ENCODE measurements around the gene SIDT1. TPM values are rescaled to one million over a fixed set of nuclear protein-coding genes. Genes with fewer than 3 reads are reported as not detected.

Gene SIDT1
- 0.09 TPM in 1 of 2 replicates, not detected in the other for total RNA-seq

GRCh38 chr3:113531826-113532697 is at the start of gene SIDT1:
SIDT1 (plus strand) TSS chr3:113532555; CDS start chr3:113533022, 467 bp downstream.

Other genes with a start within 250 kb of the SIDT1 start
- gene CFAP44, start 91.1 kb upstream of the SIDT1 start, total RNA-seq: 0.43 and 2.9 TPM in 2 replicates
- gene SPICE1, start 17.4 kb upstream of the SIDT1 start, total RNA-seq: 4.7 and 8.2 TPM in 2 replicates
- 7.0 and 7.2 TPM in 2 replicates for gene USF3, start 164.1 kb downstream of the SIDT1 start, total RNA-seq
- 142 and 154 TPM in 2 replicates for gene NAA50, start 213.7 kb downstream of the SIDT1 start, total RNA-seq
- gene ATP6V1A, start 214.5 kb downstream of the SIDT1 start, total RNA-seq: 102 and 163 TPM in 2 replicates

All from dermis lymphatic vessel endothelial cell (primary cell).